Stimulated activated CD4-positive, alpha-beta T cell treated with anti-CD3 and anti-CD28 coated beads, Interleukin-1b, Interleukin-23, amount 100 ng/mL, for 1 hour (primary cell): ENCODE data around the gene COL3A1.

Experiments used
- DNase-seq, 2 donors: peaks; one replicate each; pipeline ENCODE4 v3.0.0-alpha.2; 2020; ENCODE audit warnings: low read depth in 2 of 2

COL3A1 gene

GRCh38 chr2:189015359-189015758, 41.2 kb downstream of the COL3A1 start:
- no peak for DNase-seq

GRCh38 chr2:189016311-189016861, 42.2 kb downstream of the COL3A1 start:
- DNase-seq = no peak

- no peak for DNase-seq
These were observed 44.5 kb downstream of the COL3A1 start for GRCh38 chr2:189018631-189019030.

GRCh38 chr2:189020179-189020578, 46.0 kb downstream of the COL3A1 start:
- no peak for DNase-seq

GRCh38 chr2:189022053-189022481, 47.9 kb downstream of the COL3A1 start:
- DNase-seq = no peak

GRCh38 chr2:189022492-189022891, 48.3 kb downstream of the COL3A1 start:
- no peak for DNase-seq

GRCh38 chr2:189024901-189025618, 50.9 kb downstream of the COL3A1 start:
- no peak for DNase-seq

- no peak for DNase-seq
These were observed 63.3 kb downstream of the COL3A1 start for GRCh38 chr2:189037518-189037917.

GRCh38 chr2:189045836-189046235, 71.7 kb downstream of the COL3A1 start:
- DNase-seq = no peak

GRCh38 chr2:189046320-189046719, 72.1 kb downstream of the COL3A1 start:
- no peak for DNase-seq

GRCh38 chr2:189047171-189047888, 73.2 kb downstream of the COL3A1 start:
- no peak for DNase-seq

GRCh38 chr2:189048189-189048588, 74.0 kb downstream of the COL3A1 start:
- no peak for DNase-seq

GRCh38 chr2:189049709-189050164, 75.6 kb downstream of the COL3A1 start:
- no peak for DNase-seq

GRCh38 chr2:189050165-189050712, 76.1 kb downstream of the COL3A1 start:
- DNase-seq = no peak

GRCh38 chr2:189056200-189057106, 82.3 kb downstream of the COL3A1 start:
- DNase-seq = no peak

GRCh38 chr2:189057316-189057715, 83.1 kb downstream of the COL3A1 start:
- no peak for DNase-seq

- DNase-seq = no peak
These were observed 86.0 kb downstream of the COL3A1 start for GRCh38 chr2:189060096-189060642.
